Transverse colon (tissue), 4 donors: ENCODE results near the gene C2CD3.

Experiments used
- EP300 ChIP-seq: sonication (generic); formaldehyde crosslinking; IDR thresholded peaks from one replicate; pipeline ENCODE4 v1.6.1; 2017; ENCODE audit warnings: antibody characterized with exemption, low read depth
- POLR2A ChIP-seq: fragments of 450-650 bp; IDR thresholded peaks from one replicate; pipeline ENCODE4 v1.6.1; 2016; ENCODE audit warnings: antibody characterized with exemption, mild to moderate bottlenecking, moderate library complexity
- POLR2AphosphoS5 ChIP-seq, 3 donors: sonication (generic); formaldehyde crosslinking; IDR thresholded peaks; one replicate each; pipeline ENCODE4 v1.6.1; 2016; ENCODE audit warnings: antibody characterized with exemption in 3 of 3
- TF ChIP-seq, protein P1 (sequence below), 5 experiments: fragments of 200-600 bp in 3 of 5; fragments of 450-650 bp in 2 of 5; sonication (generic) in 3 of 5; IDR thresholded peaks; 1 replicate in 2 of 5; 2 replicates in 3 of 5; pipeline ENCODE4 v1.5.1; 2016 to 2017; ENCODE audit warnings: antibody characterized with exemption in 5 of 5, inconsistent platforms in 3 of 5, mild to moderate bottlenecking in 2 of 5, moderate library complexity in 1 of 5

DNA sequence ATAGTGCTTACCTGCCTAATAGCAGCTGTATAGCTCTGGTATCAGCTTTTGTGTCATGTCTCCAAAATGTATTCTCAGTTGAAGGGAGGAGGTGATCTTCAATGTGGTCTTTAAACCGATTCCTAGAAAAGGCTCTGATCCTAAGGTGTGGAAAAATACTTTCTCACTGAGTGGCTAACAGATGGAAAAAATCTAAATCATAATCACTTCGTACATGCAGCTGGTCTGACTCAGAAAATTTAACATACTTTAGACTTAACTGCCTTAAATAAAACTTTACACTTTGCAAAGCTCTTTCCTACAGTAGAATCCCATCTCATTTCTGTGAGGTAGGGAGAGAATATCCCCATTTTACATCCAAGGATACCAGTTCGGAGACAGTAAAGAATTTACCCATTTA, 38.0 kb downstream of the C2CD3 start:
- TF ChIP-seq, protein P1, sequence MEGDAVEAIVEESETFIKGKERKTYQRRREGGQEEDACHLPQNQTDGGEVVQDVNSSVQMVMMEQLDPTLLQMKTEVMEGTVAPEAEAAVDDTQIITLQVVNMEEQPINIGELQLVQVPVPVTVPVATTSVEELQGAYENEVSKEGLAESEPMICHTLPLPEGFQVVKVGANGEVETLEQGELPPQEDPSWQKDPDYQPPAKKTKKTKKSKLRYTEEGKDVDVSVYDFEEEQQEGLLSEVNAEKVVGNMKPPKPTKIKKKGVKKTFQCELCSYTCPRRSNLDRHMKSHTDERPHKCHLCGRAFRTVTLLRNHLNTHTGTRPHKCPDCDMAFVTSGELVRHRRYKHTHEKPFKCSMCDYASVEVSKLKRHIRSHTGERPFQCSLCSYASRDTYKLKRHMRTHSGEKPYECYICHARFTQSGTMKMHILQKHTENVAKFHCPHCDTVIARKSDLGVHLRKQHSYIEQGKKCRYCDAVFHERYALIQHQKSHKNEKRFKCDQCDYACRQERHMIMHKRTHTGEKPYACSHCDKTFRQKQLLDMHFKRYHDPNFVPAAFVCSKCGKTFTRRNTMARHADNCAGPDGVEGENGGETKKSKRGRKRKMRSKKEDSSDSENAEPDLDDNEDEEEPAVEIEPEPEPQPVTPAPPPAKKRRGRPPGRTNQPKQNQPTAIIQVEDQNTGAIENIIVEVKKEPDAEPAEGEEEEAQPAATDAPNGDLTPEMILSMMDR (IDR thresholded peaks at IDR 0.05), result no peak
- TF ChIP-seq POLR2A (no peak), EP300 (no peak), POLR2AphosphoS5 (IDR thresholded peaks at IDR 0.05) (no peak)
